CD14-positive monocyte (primary cell): ENCODE measurements around the gene COL25A1. TPM values are rescaled to one million over a fixed set of nuclear protein-coding genes. Genes with fewer than 3 reads are reported as not detected.

Experiments
- DNase-seq, 3 donors: peaks; one replicate each; pipeline ENCODE4 v3.0.0-alpha.2; 2011 to 2022
- H2AFZ ChIP-seq: 2 replicates; pipeline ENCODE4 v1.6.0; 2012; ENCODE audit warnings: mild to moderate bottlenecking, low read depth, low read length, inconsistent platforms; ENCODE audit not compliant: insufficient read depth, poor library complexity, severe bottlenecking
- H3K27ac ChIP-seq, 2 donors: 1 replicate in 1 of 2; 2 replicates in 1 of 2; pipeline ENCODE4 v1.5.1; 2012 to 2013; ENCODE audit warnings: low read length in 2 of 2, control low read depth in 1 of 2, inconsistent platforms in 1 of 2, low read depth in 1 of 2, mild to moderate bottlenecking in 1 of 2
- H3K27me3 ChIP-seq, 2 donors: one replicate each; pipeline versions ENCODE4 v1.6.0 to v1.6.1; 2011 to 2013; ENCODE audit warnings: low read length in 2 of 2; ENCODE audit not compliant: control insufficient read depth in 2 of 2, insufficient read depth in 2 of 2
- H3K36me3 ChIP-seq, 2 donors: replicated peaks in 1 of 2; 1 replicate in 1 of 2; 2 replicates in 1 of 2; pipeline versions ENCODE4 v1.5.1 to v1.6.1; 2012 to 2013; ENCODE audit warnings: low read length in 2 of 2, control low read depth in 1 of 2, inconsistent platforms in 1 of 2, mild to moderate bottlenecking in 1 of 2; ENCODE audit not compliant: insufficient read depth in 2 of 2, control insufficient read depth in 1 of 2
- H3K4me1 ChIP-seq, 2 donors: 1 replicate in 1 of 2; 2 replicates in 1 of 2; pipeline versions ENCODE4 v1.5.1 to v1.6.1; 2012 to 2013; ENCODE audit warnings: low read length in 2 of 2, control low read depth in 1 of 2, inconsistent platforms in 1 of 2, mild to moderate bottlenecking in 1 of 2, moderate library complexity in 1 of 2; ENCODE audit not compliant: insufficient read depth in 2 of 2, control insufficient read depth in 1 of 2
- H3K4me2 ChIP-seq: replicated peaks from 2 replicates; pipeline ENCODE3; 2012; ENCODE audit warnings: low read length, moderate library complexity, mild to moderate bottlenecking; ENCODE audit not compliant: poor library complexity, severe bottlenecking; ENCODE audit errors: extremely low read depth
- H3K4me3 ChIP-seq, 3 experiments: fragments of 200-600 bp in 1 of 3; sonication (generic) in 1 of 3; replicated peaks in 1 of 3; 1 replicate in 2 of 3; 2 replicates in 1 of 3; pipeline ENCODE4 v1.5.1; 2011 to 2013; ENCODE audit warnings: low read length in 3 of 3, mild to moderate bottlenecking in 3 of 3, control low read depth in 2 of 3, low read depth in 2 of 3, inconsistent platforms in 1 of 3, moderate library complexity in 1 of 3
- H3K79me2 ChIP-seq: 2 replicates; pipeline ENCODE4 v1.6.0; 2012; ENCODE audit warnings: mild to moderate bottlenecking, control low read depth, inconsistent platforms, low read length, moderate library complexity; ENCODE audit not compliant: insufficient read depth
- H3K9ac ChIP-seq: 2 replicates; pipeline ENCODE4 v1.6.0; 2017; ENCODE audit warnings: low read length, mild to moderate bottlenecking; ENCODE audit not compliant: insufficient read depth, poor library complexity, severe bottlenecking
- H3K9me3 ChIP-seq, 2 donors: replicated peaks in 1 of 2; 1 replicate in 1 of 2; 2 replicates in 1 of 2; pipeline versions ENCODE4 v1.5.1 to v1.6.1; 2012 to 2013; ENCODE audit warnings: low read length in 2 of 2, control low read depth in 1 of 2; ENCODE audit not compliant: control insufficient read depth in 1 of 2, insufficient read depth in 1 of 2
- H4K20me1 ChIP-seq: 2 replicates; pipeline ENCODE4 v1.6.0; 2012; ENCODE audit warnings: mild to moderate bottlenecking, low read length, control low read depth, moderate library complexity; ENCODE audit not compliant: insufficient read depth
- H3K27ac Mint-ChIP-seq, 7 donors: one replicate each; pipeline ENCODE4 v1.8.0; 2020; ENCODE audit warnings: mild to moderate bottlenecking in 7 of 7, mixed read lengths in 7 of 7, moderate library complexity in 6 of 7, inconsistent platforms in 2 of 7
- H3K27me3 Mint-ChIP-seq, 3 donors: one replicate each; pipeline ENCODE4 v1.8.0; 2021 to 2022; ENCODE audit warnings: low read depth in 3 of 3, mild to moderate bottlenecking in 3 of 3, mixed read lengths in 3 of 3, moderate library complexity in 3 of 3, inconsistent platforms in 1 of 3
- H3K36me3 Mint-ChIP-seq, 2 donors: one replicate each; pipeline ENCODE4 v1.8.0; 2020; ENCODE audit warnings: mixed read lengths in 2 of 2, inconsistent platforms in 1 of 2, mild to moderate bottlenecking in 1 of 2
- H3K4me1 Mint-ChIP-seq: one replicate; pipeline ENCODE4 v1.8.0; 2020; ENCODE audit warnings: mild to moderate bottlenecking, mixed read lengths
- H3K4me3 Mint-ChIP-seq, 2 donors: one replicate each; pipeline ENCODE4 v1.8.0; 2020; ENCODE audit warnings: mild to moderate bottlenecking in 2 of 2, mixed read lengths in 2 of 2, moderate library complexity in 1 of 2
- H3K9me3 Mint-ChIP-seq, 7 donors: one replicate each; pipeline ENCODE4 v1.8.0; 2020 to 2022; ENCODE audit warnings: mixed read lengths in 7 of 7, mild to moderate bottlenecking in 6 of 7, moderate library complexity in 6 of 7, inconsistent platforms in 2 of 7
- CTCF ChIP-seq: fragments of 200-600 bp; IDR thresholded peaks from one replicate; pipeline ENCODE4 v1.8.0; 2022; ENCODE audit warnings: antibody characterized with exemption, mild to moderate bottlenecking
- WGBS: methylation state at CpG from one replicate; pipeline ENCODE4 v1.1.5; 2013; ENCODE audit warnings: missing lambda C conversion rate; ENCODE audit not compliant: insufficient coverage; 5-methylcytosine and 5-hydroxymethylcytosine counted together
- intact Hi-C, 2 donors: fragments of 100-400 bp; cut with micrococcal nuclease; formaldehyde crosslinking; loops; one replicate each; pipeline versions ENCODE4 v1.15.0 to v1.15.1; 2023
- polyA plus RNA-seq, 3 donors: library from polyadenylated mRNA; depleted of rRNA in 1 of 3; unstranded in 2 of 3; stranded (reverse) in 1 of 3; fragments of 300-500 nt in 2 of 3; fragments of >200 nt in 1 of 3; fragmentation: Illumina TruSeq in 2 of 3; gene quantifications; 1 replicate in 2 of 3; 2 replicates in 1 of 3; pipeline ENCODE4 v1.2.3, GENCODE V29; 2012 to 2021

The COL25A1 gene
- polyA plus RNA-seq, 3 donors, result not detected

- TF ChIP-seq CTCF, result no peak
- H3K36me3 ChIP-seq, result no peaks in the 10 kb centered on the region
- H3K4me3 Mint-ChIP-seq, result no peak overlapping the region
- H3K9me3 Mint-ChIP-seq, result peaks cover 0 to 2% (median 0%) of the 10 kb centered on the region in 7 donors
- H3K27ac ChIP-seq, result no peak overlapping the region
- H4K20me1 ChIP-seq, result no peaks in the 10 kb centered on the region
- no peaks in the 10 kb centered on the region for H3K79me2 ChIP-seq
- no peaks in the 10 kb centered on the region for H3K4me1 Mint-ChIP-seq
- no peaks in the 10 kb centered on the region for H3K36me3 Mint-ChIP-seq
- no peak overlapping the region for H3K4me2 ChIP-seq
- no peaks in the 10 kb centered on the region for H3K27me3 ChIP-seq
- H3K9me3 ChIP-seq, result no peaks in the 10 kb centered on the region
- no peak overlapping the region for H3K4me3 ChIP-seq
- H3K4me1 ChIP-seq, result no peaks in the 10 kb centered on the region
- no peak overlapping the region for H2AFZ ChIP-seq
- intact Hi-C loops, result no loop called here
- DNase-seq, result no peak
- no peak overlapping the region for H3K27ac Mint-ChIP-seq
- no CpG with 5 or more reads among the region's 1 CpG for WGBS
- no peaks in the 10 kb centered on the region for H3K27me3 Mint-ChIP-seq
- H3K9ac ChIP-seq, result no peak overlapping the region
Observed at GRCh38 chr4:109094056-109094455, 208.4 kb downstream of the COL25A1 start.

GRCh38 chr4:109091727-109092409 lies 210.6 kb downstream of the COL25A1 start:
- H3K36me3 ChIP-seq, result no peaks in the 10 kb centered on the region
- Mint-ChIP-seq H3K27me3 (no peaks in the 10 kb centered on the region), H3K9me3 (peaks cover 0 to 2% (median 0%) of the 10 kb centered on the region in 7 donors), H3K36me3 (no peaks in the 10 kb centered on the region), H3K27ac (no peak overlapping the region), H3K4me1 (no peaks in the 10 kb centered on the region), H3K4me3 (no peak overlapping the region)
- H3K4me3 ChIP-seq, result no peak overlapping the region
- 95% methylated on average over 7 of the region's 9 CpGs for WGBS
- H4K20me1 ChIP-seq, result no peaks in the 10 kb centered on the region
- no peak overlapping the region for H3K4me2 ChIP-seq
- no peaks in the 10 kb centered on the region for H3K27me3 ChIP-seq
- intact Hi-C loops, result no loop called here
- no peaks in the 10 kb centered on the region for H3K9me3 ChIP-seq
- H3K4me1 ChIP-seq, result no peaks in the 10 kb centered on the region
- TF ChIP-seq CTCF, result no peak
- no peaks in the 10 kb centered on the region for H3K79me2 ChIP-seq
- DNase-seq, result no peak
- H3K27ac ChIP-seq, result no peak overlapping the region
- H2AFZ ChIP-seq, result no peak overlapping the region
- H3K9ac ChIP-seq, result no peak overlapping the region
